Right atrium auricular region (tissue), 2 donors: ENCODE results near the gene ZC3H13. TPM values are rescaled to one million over a fixed set of nuclear protein-coding genes. Genes with fewer than 3 reads are reported as not detected.

ENCODE experiments used
- DNase-seq: peaks from one replicate; pipeline ENCODE4 v3.0.0-alpha.2; 2019; ENCODE audit warnings: low spot score
- H3K27ac ChIP-seq, 2 donors: fragments of 200-600 bp; sonication (generic); 1 replicate in 1 of 2; 2 replicates in 1 of 2; pipeline ENCODE4 v1.5.1; 2016 to 2019
- H3K27me3 ChIP-seq, 2 donors: fragments of 200-600 bp; sonication (generic); one replicate each; pipeline versions ENCODE4 v1.5.1 to v1.6.0; 2017 to 2019
- H3K36me3 ChIP-seq: fragments of 200-600 bp; sonication (generic); one replicate; pipeline ENCODE4 v1.5.1; 2016
- H3K4me1 ChIP-seq, 2 donors: fragments of 200-600 bp; sonication (generic); one replicate each; pipeline versions ENCODE4 v1.5.1 to v1.6.0; 2017 to 2019
- H3K4me3 ChIP-seq, 2 donors: fragments of 200-600 bp; sonication (generic); 1 replicate in 1 of 2; 2 replicates in 1 of 2; pipeline ENCODE4 v1.5.1; 2017 to 2019; ENCODE audit warnings: mild to moderate bottlenecking in 1 of 2, moderate library complexity in 1 of 2
- H3K9me3 ChIP-seq, 2 donors: fragments of 200-600 bp; sonication (generic); one replicate each; pipeline ENCODE4 v1.5.1; 2019
- total RNA-seq, 2 donors: library from RNA; depleted of rRNA; stranded (reverse); fragments of >200 nt; gene quantifications; one replicate each; pipeline ENCODE4 v1.1.0, GENCODE V29; 2016
- TF ChIP-seq, protein P1 (sequence below), 2 donors: fragments of 200-600 bp; sonication (generic); IDR thresholded peaks; one replicate each; pipeline ENCODE4 v1.5.1; 2019; ENCODE audit warnings: antibody characterized with exemption in 2 of 2

ZC3H13 gene
- total RNA-seq, 2 donors from 2014 or later: 18.2 to 21.0 TPM

DNA sequence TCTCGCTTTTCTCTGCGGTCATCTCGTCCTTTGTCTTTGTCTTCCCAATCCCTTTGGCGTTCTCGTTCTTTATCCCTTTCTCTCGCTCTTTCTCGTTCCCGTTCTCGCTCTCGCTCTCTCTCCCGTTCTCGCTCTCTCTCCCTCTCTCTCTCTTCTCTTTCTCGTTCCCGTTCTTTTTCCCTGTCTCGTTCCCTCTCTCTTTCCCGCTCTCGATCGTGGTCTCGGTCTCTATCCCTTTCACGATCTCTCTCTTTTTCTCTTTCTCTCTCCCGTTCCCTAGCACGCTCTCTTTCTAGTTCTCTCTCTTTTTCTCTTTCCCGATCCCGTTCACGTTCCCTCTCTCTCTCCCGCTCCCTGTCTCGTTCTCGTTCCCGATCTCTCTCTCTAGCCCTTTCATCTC is 77.2 kb downstream of the ZC3H13 start:
- TF ChIP-seq, protein P1, sequence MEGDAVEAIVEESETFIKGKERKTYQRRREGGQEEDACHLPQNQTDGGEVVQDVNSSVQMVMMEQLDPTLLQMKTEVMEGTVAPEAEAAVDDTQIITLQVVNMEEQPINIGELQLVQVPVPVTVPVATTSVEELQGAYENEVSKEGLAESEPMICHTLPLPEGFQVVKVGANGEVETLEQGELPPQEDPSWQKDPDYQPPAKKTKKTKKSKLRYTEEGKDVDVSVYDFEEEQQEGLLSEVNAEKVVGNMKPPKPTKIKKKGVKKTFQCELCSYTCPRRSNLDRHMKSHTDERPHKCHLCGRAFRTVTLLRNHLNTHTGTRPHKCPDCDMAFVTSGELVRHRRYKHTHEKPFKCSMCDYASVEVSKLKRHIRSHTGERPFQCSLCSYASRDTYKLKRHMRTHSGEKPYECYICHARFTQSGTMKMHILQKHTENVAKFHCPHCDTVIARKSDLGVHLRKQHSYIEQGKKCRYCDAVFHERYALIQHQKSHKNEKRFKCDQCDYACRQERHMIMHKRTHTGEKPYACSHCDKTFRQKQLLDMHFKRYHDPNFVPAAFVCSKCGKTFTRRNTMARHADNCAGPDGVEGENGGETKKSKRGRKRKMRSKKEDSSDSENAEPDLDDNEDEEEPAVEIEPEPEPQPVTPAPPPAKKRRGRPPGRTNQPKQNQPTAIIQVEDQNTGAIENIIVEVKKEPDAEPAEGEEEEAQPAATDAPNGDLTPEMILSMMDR (IDR thresholded peaks at IDR 0.05): no peak
- Histone ChIP-seq H3K4me3 (no peak overlapping the region), H3K36me3 (peaks cover 37% of the 10 kb centered on the region), H3K27me3 (no peaks in the 10 kb centered on the region), H3K4me1 (no peaks in the 10 kb centered on the region), H3K27ac (no peak overlapping the region), H3K9me3 (no peaks in the 10 kb centered on the region)
- DNase-seq: no peak

DNA sequence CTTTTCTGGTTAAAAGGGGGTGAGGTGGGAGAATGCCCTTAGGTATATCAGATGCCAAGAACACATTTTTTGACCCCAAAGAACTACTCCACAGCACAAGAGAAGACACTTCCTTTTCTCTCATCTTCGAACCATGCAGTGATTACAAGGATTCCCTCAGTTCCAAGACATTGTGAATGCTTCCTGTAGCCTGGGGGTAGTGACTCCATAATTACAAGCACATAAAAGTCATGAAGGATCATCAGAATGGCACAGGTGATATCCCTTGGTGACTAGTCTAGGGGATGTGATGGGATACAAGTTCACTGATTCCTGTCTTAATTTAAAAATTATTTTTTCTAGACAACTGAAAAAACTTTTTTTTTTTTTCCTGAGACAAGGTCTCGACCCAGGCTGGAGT is 78.0 kb downstream of the ZC3H13 start:
- H3K36me3 ChIP-seq: peaks cover 41% of the 10 kb centered on the region
- TF ChIP-seq, protein P1 (IDR thresholded peaks at IDR 0.05): no peak
- H3K27me3 ChIP-seq: no peaks in the 10 kb centered on the region
- no peak for DNase-seq
- no peaks in the 10 kb centered on the region for H3K4me1 ChIP-seq
- no peak overlapping the region for H3K27ac ChIP-seq
- no peaks in the 10 kb centered on the region for H3K9me3 ChIP-seq
- H3K4me3 ChIP-seq: no peak overlapping the region

DNA sequence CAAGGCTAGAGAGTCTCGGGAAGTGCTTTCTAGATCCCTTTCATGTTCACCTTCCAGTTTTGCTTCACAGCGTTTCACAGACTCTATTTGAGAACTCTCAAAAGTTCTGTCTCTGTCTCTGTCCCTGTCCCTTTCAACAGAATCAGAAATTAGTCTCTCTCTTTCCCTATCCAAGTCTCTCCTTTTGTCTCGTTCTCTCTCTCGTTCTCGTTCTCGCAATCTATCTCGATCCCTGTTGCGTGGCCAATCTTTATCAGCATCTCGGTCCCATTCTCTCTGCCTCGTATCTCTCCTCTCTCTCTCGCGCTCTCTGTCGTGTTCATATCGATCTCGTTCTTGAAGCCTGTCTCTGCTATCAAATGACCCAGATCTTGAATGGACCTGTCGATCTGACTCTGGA is 85.0 kb downstream of the ZC3H13 start:
- no peaks in the 10 kb centered on the region for H3K9me3 ChIP-seq
- H3K27ac ChIP-seq: no peak overlapping the region
- H3K4me1 ChIP-seq: no peaks in the 10 kb centered on the region
- peaks cover 52% of the 10 kb centered on the region for H3K36me3 ChIP-seq
- H3K27me3 ChIP-seq: no peaks in the 10 kb centered on the region
- TF ChIP-seq, protein P1 (IDR thresholded peaks at IDR 0.05): no peak
- no peak overlapping the region for H3K4me3 ChIP-seq
- no peak for DNase-seq

DNA sequence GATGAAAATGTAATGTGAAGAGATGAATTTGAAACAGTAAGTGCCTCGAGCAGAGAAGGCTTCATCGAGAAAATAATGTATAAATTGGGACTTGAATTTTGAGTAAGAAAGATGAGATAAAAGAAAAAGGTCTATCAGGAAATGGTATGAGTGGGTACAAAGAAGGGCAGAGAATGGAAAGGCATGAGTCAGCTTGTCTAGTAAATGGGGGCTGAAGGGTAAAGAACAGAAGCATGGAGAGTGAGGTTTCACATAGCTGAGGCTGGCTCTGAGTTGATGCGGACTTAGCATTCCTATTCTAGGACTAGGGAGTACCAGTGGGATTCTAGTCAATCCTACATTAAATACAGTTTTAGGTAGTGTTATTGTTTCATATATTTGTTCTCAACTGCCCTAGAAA is 85.8 kb downstream of the ZC3H13 start:
- no peak for DNase-seq
- H3K27me3 ChIP-seq: no peaks in the 10 kb centered on the region
- H3K4me3 ChIP-seq: no peak overlapping the region
- H3K4me1 ChIP-seq: no peaks in the 10 kb centered on the region
- TF ChIP-seq, protein P1 (IDR thresholded peaks at IDR 0.05): no peak
- H3K27ac ChIP-seq: no peak overlapping the region
- no peaks in the 10 kb centered on the region for H3K9me3 ChIP-seq
- H3K36me3 ChIP-seq: peaks cover 56% of the 10 kb centered on the region

DNA sequence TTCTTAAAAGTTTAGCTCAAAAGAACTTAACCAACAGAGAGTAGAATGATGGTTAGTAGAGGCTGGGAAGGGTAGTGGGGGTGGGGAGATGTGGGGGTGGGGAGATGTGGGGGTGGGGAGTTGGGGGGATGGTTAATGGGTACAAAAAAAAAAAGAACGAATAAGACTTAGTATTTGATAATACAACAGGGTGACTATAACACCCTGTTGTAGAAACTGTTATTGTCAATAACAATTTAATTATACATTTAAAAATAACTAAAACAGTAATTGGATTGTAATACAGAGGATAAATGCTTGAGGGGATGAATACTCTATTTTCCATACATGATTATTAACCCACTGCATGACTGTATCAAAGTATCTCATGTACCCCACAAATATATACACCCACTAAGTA is 91.1 kb downstream of the ZC3H13 start:
- no peak overlapping the region for H3K27ac ChIP-seq
- H3K9me3 ChIP-seq: no peaks in the 10 kb centered on the region
- no peaks in the 10 kb centered on the region for H3K27me3 ChIP-seq
- DNase-seq: no peak
- H3K4me1 ChIP-seq: no peaks in the 10 kb centered on the region
- H3K36me3 ChIP-seq: peaks cover 36% of the 10 kb centered on the region
- TF ChIP-seq, protein P1 (IDR thresholded peaks at IDR 0.05): no peak
- H3K4me3 ChIP-seq: no peak overlapping the region
